SK-N-MC (cell line): Measurements from ENCODE around the gene LHFPL2.

Source experiments
- EZH2 ChIP-seq: fragments of 200-600 bp; sonication (generic); IDR thresholded peaks from one replicate; pipeline ENCODE4 v1.6.1; 2017; ENCODE audit warnings: antibody characterized with exemption
- FOXP2 ChIP-seq: optimal IDR thresholded peaks from 2 replicates; pipeline ENCODE3; 2011; ENCODE audit warnings: mild to moderate bottlenecking, moderate library complexity; ENCODE audit not compliant: insufficient read depth; ENCODE audit errors: extremely low read length, control extremely low read depth
- POLR2AphosphoS5 ChIP-seq: IDR thresholded peaks from 2 replicates; pipeline ENCODE4 v1.6.1; 2012; ENCODE audit warnings: mild to moderate bottlenecking, low read depth, low read length, borderline replicate concordance

DNA sequence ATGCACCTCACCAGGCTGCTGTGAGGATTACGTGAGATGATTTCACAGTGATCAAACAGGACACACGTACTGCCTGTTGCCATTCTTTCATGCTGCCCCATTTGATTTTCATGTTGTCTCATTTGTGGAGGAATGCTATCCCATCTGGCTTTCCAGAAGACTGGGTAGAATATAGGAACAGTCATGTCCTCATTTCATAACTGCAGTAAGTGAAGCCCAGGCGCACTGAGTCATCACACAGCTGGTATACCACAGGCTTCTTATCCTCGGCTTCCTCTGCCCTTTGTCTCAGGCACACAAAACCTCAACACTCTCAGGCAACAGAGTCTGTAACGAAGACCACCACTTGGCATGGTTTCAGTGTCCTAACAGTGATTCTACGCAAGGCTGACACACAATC is 62.3 kb downstream of the LHFPL2 start:
- no peak for TF ChIP-seq EZH2
- TF ChIP-seq POLR2AphosphoS5: no peak
- no peak for TF ChIP-seq FOXP2
